Stimulated activated CD4-positive, alpha-beta T cell treated with anti-CD3 and anti-CD28 coated beads, Interleukin-12 subunit alpha, Interleukin-12 subunit beta, amount 100 ng/mL, for 4 hours (primary cell): ENCODE measurements around the gene ADGRD1.

Source experiments
- DNase-seq: peaks from one replicate; pipeline ENCODE4 v3.0.0-alpha.2; 2020

The ADGRD1 gene

DNA sequence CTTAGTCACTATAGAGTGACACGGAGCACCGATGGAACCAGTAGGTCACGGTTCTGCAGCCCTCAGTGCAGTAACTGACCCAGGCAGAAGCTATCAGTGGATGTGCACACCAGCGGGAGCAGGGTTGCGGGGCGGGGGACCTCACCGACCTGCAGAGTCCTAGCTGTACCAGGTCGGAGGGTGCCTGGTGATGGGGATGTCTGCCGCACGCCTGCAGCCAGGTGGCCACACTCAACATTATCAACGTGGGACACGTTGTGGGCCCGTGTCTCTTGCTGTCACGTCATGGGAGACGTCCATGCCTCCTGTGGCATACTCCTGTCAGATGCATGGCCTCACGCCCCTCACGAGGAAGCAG lies 55.2 kb downstream of the ADGRD1 start:
- DNase-seq: no peak

DNA sequence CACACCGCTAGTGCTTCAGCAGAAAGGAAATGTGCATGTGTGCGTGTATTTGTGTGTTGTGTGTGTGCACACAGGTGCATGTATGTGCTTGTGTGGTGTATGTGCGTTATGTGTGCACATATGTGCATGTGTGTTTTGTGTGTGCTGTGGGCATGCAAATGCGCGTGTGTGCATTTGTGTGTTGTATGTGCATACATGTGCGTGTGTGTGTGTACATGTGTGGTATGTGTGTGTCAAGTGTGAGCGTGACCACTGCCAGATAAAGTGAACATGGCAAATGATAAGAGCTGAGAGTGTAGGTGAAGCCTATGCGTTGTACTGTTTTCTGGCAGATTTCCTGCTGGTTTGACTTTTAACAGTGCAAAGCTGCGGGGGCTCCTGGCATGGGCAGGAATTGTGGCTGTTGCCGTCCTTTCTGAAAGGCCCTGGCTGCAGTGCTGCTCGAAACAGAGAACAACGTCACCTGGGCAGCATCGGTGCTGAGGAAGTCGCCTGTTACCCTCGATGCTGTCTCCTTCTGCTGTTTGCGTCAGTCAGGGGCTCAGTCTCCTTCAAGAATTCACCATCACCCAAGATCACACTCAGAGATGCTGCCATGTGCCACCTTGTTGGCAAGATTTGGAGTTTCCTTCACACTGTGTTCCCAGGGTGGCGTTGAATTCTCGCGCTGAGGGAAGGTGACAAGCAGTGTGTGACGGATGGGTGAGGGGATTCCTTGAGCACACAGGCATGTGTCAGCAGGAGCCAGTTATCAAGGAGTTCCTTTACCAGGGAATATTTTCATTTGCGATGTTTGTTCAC lies 56.1 kb downstream of the ADGRD1 start:
- DNase-seq: no peak

DNA sequence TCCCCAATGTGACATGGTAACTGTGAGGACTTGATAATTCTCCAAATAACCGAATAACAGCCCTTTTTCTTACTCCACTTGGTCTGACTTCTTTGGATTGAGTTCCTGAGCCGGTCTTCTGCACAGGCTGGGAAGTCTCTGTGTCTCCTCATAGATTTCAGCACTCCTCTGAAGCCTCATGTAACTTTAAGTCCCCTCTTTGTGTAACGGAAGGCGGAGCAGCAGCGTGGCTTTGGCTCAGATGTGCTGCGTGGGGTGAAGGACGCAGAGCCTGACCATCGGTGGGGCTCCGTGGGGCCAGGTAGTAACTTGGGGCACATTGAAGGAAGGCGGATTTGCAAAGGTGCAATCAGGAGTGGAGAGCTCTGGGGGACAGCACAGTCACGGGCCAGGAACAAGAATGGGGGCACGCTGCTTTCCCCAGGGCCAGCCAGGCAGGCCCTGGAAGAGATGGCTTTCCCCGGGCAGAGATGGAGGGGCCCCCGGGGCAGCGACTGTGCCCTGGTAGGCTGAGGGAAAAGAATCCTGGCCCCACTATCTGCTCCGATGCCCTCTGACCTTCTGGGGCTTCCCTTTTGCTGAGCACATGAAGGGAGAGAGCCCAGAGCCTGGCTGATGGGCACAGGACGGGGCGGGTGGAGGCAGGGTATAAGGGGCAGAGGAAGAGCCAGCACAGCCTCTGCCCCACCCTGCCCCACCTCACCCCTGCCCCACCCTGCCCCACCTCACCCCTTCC lies 56.9 kb downstream of the ADGRD1 start:
- no peak for DNase-seq

DNA sequence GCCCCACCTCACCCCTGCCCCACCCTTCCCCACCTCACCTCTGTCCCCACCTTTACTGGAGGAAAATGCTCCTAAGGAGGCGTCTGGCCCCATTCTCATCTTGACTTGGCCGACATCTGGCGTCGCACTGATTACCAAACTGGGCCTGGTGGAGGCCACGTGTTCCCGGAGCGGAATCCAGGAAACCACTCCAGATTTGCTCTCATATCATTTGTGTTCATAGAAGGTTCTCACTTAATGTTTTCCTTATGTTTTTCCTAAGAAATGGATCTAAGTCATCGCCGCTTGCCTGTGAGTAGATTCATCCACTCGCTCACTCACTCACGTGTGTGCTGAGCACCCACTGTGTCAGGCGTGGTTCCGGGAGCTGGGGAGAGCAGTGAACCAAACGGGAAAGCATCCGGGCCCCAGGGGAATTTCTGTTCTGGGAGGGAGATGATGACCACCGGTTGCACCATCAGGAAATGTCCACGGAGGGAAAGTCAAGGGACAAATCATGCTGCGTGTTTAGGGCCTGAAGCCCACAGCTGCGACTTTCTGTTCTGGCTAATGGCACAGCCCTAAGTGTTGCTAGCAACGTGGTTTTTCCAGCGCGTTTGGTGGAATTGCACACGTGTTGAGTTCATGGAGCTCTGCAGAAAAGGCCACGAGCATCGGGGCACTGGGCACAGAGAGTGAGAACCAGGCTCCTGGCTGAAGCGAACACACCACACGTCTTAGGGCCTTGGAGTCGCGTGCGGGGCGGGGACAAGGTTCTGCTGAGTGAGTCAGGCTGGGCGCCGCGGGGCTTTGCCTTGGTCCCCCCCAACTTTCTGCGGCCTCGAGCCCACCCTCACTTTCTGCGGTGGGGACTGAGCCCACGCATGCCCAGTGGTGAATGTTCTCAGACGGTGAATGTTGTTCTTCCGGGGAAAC lies 57.7 kb downstream of the ADGRD1 start:
- DNase-seq: no peak

GRCh38 chr12:131012279-131013069 lies 58.8 kb downstream of the ADGRD1 start:
- DNase-seq: no peak

GRCh38 chr12:131013118-131013517 lies 59.4 kb downstream of the ADGRD1 start:
- no peak for DNase-seq

DNA sequence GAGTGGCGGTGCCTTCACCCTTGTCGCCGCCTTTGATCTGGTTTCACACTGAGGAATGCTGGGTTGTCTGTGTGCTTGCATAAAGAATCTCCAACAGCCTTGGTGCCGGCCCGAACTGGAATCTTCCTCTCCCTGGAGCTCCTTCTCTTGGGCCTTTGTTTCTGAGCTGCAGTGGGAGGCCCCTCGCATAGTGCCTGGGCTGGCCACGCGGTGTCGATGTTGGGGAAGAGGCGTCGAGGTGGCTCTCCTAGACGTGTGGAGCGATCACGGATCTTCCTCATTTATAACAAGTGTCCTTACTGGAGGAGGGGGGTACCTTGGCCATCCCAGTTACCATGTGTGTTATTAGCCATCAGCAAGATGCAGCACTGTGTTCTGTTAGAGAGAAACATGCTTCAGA lies 60.6 kb downstream of the ADGRD1 start:
- no peak for DNase-seq

GRCh38 chr12:131015581-131016337 lies 62.1 kb downstream of the ADGRD1 start:
- no peak for DNase-seq

DNA sequence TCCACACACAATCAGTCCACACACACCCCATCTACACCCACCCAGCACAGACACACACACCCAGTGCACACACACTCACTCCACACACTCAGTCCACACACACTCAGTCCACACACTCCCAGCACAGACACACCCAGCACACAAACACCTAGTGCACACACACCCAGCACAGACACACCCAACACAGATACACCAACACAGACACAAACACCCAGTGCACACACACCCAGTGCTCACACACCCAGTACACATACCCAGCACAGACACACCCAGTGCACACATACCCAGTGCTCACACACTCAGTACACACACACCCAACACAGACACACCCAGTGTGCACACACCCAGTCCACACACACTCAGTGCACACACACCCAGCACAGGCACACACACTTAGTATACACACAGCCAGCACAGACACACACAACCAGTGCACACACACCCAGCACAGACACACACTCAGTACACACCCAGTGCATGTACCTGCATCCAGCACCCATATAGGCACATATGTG lies 63.8 kb downstream of the ADGRD1 start:
- no peak for DNase-seq

DNA sequence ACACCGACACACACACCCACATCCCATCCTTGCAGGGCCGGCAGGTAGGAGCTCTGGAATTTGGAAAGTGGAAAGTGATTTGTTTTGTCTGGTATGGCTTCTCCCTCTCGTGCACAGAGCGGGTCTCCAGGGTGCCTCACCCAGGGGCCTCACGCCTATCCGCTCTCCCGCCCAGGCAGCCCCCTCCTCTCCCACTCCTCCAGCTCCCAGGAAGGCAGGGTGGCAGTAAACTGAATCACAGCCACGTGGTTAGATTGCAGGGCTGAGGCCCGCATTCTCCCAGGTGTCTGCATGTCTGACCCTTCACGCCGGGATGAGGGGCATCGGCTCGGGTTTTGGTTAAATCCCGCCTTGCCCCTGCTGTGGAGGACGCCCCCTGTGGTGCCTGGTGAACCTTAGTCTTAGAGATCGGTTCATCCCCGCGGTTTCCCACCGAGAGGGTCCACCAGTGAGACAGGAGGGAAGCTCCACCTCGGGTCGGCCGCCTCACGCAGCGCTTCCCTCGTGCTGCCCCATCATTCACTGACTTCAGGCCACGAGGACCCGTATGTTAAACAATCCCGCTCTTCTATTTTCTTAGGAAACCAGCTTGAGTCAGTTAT lies 64.4 kb downstream of the ADGRD1 start:
- DNase-seq: no peak

DNA sequence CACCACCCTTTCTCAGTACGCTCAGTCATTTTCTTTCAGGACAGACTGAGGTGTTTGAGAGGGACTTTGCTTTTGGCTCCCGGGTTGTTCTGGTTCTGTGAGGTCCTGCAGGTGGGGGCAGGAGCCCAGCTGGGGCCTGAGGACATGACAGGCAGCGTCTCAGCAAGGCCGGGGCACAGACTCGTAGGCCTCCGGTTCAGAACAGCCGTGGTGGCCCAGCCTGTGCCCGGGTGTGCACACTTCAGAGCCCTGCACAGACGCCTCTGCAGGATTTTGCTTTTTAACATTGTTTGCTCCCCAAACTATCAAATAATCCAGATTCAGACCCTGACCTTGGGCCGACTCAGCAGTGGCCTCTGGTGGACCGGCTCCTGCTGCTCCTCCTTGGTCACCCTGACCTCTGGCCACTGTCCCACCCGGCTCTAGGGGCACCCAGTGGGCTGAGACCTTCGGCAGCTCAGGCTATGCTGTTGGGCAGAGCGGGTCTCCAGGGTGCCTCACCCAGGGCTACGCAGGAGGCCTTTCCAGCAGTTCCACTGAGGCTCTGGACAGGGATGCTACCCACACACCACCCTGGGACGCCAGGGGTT lies 65.2 kb downstream of the ADGRD1 start:
- no peak for DNase-seq

- no peak for DNase-seq
Measured at GRCh38 chr12:131020326-131021153, 66.8 kb downstream of the ADGRD1 start.

DNA sequence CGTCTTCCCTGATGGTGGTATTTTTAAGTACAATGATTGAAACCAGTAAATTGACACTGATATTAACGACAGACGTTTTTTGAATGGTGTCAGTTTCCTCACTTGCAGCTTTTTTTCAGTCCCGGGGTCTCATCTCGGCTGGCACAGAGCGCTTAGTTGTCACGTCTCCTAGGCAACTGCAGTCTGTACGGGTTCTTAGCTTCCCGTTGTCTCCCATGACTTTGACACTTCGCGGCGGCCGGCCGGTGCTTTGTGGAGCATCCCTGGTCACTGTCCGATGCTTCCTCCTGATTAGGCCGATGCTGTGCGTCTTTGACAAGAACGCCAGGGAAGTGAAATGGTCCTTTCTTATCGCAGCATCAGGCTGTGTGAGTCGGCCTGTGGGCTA lies 67.4 kb downstream of the ADGRD1 start:
- no peak for DNase-seq

DNA sequence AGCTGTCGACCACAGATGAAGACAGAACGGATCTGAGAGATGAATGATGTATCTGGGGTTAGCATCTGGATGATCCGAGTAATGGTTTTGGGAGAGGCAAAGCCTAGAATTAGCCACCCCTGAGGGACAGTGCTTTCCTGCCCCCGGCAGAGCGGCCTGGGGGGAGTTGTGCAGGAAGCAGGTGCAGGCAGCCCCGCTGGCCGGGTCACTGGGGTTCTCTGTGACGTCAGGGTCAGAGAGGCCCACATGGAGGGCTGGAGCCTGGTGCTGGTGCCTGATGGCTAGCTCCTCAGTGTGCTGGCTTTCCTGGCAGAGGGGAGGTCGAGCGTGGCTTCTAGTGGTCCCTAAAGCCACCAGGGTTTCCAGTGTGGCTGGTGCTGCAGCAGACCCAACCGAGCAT lies 70.3 kb downstream of the ADGRD1 start:
- DNase-seq: no peak

- DNase-seq: no peak
Measured at GRCh38 chr12:131024721-131025120, 71.0 kb downstream of the ADGRD1 start.

DNA sequence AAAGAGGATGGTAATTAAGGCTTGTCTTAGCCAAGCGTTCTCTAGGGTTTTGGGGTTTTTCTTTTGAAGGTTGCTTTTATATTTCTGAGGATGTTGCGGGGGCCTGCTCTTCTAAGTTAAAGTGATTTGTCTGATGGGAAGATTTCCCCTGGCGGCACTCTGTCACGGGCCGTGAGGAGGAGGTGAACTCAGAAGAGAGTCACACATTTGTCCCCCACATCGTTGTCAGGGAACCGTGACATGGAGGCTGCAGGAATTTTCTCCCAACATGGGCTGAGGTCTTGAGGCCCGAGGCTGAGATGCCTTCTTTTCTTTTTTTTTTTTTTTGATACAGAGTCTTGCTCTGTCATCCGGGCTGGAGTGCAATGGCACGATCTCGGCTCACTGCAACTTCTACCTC lies 71.5 kb downstream of the ADGRD1 start:
- no peak for DNase-seq

DNA sequence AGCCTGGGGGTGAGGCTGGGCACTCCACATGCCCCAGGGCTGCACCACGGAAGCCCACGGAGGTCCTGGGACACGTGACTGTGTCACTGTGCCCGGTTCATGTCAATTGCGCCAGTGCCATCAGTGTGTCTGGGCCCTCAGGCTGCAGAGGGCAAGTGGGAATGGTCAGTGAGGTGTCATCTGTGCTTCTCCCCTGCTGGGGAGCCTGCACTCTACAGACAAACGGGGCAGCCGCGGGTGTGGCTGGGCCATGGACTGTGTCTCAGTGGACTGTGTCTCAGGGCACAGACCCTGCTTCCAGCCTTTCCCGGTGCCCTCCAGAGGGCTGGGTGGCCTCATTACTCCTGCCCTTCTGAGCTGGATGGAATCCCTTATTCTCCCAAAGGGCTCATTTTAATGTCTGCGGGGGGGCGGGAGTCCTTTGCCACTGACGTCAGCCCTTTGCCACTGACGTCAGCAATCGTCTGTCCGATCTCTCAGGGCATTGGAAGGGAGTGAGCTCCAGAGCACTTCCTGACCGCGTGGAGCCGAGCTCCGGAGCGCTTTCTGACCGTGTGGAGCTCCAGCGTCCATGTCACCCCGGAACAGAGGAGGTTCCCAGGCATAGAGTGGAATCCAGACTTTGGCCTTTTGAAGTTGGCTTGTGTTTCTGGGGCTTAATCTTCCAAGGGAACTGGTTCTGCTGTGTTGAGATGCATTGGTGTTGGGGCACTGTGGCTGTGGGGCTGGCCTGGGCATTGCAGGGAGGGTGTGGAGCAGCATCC lies 72.4 kb downstream of the ADGRD1 start:
- no peak for DNase-seq

- no peak for DNase-seq
Measured at GRCh38 chr12:131026754-131027153, 73.0 kb downstream of the ADGRD1 start.

DNA sequence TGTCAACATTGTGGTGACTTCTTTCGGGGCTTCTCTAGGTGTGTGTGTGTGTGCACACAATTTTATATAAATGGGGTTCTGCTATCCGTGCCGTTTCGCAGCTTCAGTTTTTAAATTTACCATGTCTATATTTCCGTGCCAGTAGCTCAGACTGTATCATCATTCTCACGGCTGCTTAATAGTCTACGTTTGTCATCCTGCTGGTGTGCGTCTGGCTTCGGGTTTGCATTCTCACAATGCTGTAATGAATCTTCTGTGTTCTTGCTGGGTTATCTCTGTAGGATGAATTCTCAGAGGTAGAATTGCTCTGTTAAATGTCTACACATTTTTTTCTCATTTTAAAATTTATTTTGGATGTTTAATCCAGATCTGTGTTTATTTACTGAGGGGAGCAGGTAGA lies 73.6 kb downstream of the ADGRD1 start:
- no peak for DNase-seq
